Activated CD8-positive, alpha-beta memory T cell treated with anti-CD3 and anti-CD28 coated beads for 24 hours (primary cell): ENCODE data around the gene KRT79.
"Not testable (repeated sequence)": the region's sequence is repeated elsewhere in the genome, so short reads cannot be mapped to it uniquely, and the experiment has no call there.

ENCODE experiments used
- DNase-seq: peaks from one replicate; pipeline ENCODE4 v3.0.0-alpha.2; 2020

Gene KRT79

DNA sequence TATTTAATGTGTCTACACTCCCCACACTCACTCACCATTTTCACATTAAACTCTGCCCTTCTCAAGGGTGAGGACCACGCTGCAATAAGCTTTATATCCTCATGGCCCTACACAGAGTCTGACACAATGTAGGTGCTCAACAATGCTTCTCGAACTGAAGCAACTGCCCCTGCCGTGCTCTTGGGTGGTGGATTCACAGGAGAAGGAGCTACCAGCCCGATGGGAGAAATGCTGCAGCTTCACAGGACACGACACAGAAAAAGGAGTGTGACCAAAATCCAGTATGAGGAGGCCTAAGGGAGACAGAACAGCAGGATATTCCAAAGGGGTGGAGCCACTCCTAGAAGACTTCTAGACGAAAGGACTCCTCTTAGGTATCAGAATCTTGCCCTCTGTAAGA is 31.7 kb downstream of the KRT79 start:
- no peak for DNase-seq

DNA sequence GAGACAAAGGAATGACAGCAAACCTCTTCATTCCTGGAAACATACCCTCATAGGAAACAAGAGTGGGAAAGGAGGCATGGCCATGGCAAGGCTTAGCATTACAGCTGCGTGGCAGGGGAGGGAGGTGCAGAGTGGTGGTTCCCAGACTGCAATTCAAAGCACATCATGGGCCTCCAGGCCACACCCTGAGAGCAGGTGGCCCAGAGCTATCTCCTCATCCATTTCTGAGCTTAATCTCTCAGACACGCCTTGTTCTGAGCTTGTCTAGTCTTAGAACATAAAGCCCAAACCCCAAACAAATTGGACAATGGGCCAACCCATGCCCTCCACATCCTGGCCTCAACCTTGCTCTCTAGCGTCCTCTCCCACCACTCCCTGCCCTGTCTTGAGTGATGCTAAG is 32.3 kb downstream of the KRT79 start:
- no peak for DNase-seq

DNA sequence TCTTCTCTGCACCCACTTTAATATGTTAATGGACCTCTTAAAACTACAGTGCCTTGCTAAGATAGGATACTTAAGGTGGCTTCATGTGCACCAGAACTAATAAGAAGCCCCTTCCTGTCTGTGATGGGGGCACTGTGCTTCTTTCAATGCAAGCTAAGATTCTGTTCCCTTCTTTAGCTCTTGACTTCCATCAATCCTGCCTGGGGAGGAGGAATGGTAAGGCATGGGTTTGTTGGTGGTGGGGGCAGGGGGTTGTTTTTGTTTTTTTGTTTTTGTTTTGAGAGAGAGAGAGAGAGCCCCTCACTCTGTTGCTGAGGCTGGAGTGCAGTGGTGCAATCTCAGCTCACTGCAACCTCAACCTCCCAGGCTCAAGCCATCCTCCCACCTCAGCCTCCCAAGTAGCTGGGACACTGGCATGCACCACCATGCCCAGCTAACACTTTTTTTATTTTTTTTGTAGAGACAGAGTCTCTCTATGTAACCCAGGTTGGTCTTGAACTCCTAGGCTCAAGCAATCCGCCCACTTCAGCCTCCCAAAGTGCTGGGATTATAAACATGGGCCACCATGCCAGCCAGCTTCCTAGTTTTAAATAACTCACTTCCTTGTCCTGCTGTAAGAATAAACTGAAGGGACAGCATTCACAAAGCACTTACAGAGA is 33.7 kb downstream of the KRT79 start:
- DNase-seq: no peak

DNA sequence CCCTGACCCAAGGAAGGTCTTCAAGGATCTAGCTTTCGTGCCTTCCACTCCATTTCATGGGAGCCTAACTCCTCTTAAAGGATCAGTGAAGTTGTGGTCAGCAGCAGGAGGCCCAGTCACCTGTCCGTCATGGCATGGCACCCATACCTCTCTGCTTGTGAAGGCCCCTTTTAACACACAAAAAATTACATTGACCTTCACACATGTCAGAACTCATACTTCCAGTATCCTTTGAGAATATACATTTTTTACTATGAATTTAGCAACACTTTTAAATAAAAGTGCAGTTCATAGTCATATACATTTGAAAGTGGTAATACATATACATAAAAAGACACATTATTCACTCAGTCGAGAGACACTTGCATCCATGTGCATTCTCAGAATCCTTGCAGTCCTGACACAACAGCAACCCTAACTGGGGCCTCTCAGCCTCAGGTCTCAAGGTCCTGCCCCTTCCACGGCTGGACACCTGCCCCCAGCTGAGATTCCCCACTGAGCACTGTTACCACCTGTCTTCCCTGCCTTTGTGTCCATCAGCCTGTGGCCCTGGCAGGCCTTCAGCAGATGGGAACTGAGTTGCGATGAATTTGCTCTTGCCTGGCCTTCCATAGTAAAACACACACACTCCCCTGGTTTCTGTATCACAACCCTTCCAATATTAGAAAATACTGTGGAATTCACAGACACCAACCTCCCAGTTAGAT is 34.5 kb downstream of the KRT79 start:
- no peak for DNase-seq

DNA sequence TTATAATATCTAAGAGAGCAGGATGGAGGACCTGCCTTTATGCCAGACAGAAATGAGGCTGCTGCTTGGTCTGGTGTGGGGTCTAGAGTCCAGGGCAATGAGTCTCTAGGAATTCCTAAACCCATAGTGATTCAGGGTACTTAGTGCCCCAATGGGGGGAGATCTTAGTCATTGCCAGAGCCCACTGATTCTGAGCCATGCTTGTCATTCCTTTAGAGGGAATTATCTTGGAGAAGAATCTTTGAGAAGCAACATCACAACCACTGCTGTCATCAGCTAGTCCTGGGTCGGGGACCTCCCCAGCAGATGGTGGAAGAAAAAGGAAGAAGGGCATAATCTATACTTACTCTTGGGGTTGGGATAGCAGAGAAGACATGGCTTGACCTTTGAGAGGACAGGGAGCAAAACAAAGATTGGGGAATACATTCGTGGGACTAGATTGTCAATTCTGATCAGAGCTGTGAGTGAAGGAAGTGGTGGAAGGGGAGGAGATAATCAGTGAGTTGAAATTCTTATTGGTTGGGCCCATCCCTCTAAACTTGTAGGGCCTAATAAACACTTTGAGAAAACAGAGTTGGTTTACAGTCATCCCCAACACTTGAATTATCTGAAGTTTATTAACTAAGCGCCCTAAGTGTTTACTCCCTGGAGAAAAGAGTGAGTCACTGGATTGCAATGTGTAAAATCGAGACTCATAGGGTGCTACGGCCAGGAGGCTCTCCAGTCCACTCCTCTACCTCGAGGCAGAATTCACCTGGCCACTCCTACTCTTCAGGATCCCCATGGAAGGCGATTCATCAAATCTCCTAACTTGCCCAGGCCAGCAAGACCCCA is 35.2 kb downstream of the KRT79 start:
- no peak for DNase-seq

DNA sequence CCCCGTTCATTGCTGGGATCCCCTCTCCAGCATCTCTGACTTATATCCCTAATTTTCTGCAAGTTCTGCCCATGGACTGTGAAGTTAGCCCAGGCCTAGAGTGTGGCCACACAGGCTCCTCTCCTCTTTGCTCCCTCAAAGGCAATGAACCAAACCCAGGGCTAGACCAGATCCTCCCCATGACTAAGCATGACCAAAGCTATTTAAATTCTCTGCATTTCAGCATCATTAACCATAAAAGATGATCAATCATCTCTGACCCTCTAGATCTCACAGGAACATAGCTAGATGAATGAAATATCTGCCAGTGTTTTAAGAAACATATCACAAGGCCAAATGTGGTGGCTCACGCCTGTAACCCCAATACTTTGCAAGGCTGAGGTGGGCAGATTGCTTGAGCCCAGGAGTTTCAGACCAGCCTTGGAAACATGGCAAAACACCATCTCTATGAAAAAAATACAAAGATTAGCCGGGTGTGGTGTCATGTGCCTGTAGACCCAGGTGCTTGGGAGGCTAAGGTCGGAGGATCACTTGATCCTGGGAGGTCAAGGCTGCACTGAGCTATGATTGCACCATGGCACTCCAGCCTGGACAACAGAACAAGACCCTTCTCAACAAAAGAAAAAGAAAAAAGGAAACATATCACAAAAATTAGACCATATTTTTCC is 36.0 kb downstream of the KRT79 start:
- no peak for DNase-seq

DNA sequence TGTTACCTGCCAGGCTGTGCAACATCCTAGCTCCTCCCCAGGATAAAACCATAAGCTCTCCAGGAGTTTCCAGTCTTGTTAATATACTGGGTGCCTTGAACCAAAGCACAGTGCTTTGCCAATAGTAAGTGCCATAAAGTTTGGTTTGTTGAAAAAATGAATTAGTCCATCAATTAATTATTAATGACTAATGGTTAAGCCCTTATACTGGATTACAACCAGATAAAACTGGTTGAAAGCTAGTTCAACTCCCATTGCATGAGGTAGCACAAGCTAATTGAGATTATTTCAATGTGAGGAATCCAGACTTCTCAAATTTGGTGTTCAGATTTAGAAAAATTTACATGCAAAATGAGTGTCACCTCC is 36.6 kb downstream of the KRT79 start:
- DNase-seq: no peak

DNA sequence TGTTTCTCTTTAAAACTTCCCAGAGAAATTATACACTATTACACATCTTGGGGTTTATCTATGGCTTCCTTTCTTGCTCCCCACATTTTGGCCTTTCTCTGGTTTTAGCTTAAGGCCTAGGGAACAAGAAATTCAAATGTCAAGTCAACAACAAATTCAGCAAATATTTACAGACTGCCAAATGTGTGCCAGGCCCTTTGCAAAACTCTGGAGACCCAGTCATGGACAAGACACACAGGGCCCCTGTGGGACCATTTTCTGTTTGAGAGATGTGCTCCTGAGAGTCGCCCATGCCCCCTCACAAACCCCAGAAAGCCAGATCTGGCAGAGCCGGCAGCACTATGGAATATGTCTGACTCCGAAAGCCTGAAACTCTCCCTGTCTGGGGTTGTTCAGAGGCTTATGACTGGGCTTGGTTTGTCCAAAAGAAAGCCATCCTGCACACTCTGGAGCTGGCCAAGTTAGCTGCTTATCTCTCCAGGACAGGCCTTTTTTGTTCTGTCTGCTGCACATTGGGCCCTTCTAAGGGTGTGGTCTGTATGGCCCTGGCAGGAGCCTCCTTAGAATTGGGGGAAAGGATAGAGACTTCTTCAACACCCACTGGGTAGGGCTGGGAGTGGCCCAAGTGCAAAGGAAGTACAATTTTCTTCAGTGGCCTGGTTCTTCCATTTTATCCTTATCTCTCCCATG is 37.1 kb downstream of the KRT79 start:
- DNase-seq: no peak

DNA sequence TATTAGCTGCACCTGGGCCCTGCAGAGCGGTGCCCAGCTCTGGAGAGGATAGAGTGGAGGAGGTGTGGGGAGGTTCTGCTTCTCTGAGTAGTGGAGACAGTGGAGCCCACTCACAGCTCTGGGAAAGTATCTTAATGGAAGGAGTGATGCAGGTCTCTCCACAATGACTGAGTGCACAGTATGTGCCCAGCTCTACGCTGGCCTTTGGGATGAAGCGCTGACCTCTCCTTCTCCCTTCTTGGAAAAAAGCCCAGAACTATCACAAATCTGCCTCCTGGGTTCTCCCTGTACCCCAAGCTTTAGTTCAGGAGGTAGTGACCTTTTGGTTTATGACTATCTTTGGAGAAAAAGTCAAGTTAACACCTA is 37.7 kb downstream of the KRT79 start:
- no peak for DNase-seq

DNA sequence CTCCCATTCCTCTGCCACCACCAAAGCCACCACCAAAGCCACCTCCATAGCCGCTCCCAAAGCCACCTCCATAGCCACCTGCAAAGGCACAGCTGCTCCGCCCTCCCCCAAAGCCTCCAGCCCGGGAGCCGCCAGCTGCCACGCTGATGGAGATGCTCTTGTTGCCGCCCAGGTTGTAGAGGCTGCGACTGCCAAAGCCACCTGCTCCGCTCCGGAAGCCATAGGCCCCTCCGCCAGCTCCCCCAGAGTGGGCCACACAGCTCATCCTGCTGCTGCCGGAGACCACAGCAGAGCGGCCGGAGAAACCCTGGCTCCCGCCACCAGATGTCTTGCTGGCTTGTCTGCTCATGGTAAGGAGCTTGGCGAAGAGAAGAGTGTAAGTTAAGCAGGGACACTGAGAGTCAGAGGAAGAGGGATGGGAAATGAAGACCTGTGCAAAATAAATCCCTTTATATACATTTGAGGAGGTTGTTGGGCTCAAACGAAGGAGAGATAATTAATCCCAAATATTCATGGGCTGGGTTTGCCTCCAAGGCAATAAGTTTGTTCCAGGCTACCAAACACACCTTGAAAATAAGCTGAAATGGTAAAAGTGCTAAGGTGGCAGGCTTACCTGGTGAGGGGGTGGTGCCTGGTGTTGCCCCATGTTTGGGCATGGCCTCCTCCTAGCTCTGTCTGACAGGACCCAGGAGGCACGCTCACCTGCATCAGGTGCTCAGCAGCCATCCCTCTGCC is 38.2 kb downstream of the KRT79 start, which contains the start of gene KRT3:
TSS of gene KRT3 (minus strand) at position 424 of the 735 bp plus-strand sequence. CDS start at position 349, 75 bp downstream.
- no peak for DNase-seq

DNA sequence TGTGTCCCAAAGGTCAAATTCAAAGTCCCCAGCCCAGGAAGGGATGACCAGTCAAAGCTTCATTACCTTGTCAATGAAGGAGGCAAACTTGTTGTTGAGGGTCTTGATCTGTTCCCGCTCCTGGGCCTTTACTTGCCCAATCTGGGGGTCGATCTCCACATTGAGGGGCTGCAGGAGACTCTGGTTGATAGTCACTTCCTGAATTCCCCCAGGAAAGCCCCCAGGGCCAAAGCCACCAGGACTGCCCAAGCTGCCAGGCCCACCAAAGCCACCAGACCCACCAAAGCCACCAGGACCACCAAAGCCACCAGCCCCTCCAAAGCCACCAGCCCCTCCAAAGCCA is 38.8 kb downstream of the KRT79 start:
- not testable (repeated sequence) for DNase-seq

DNA sequence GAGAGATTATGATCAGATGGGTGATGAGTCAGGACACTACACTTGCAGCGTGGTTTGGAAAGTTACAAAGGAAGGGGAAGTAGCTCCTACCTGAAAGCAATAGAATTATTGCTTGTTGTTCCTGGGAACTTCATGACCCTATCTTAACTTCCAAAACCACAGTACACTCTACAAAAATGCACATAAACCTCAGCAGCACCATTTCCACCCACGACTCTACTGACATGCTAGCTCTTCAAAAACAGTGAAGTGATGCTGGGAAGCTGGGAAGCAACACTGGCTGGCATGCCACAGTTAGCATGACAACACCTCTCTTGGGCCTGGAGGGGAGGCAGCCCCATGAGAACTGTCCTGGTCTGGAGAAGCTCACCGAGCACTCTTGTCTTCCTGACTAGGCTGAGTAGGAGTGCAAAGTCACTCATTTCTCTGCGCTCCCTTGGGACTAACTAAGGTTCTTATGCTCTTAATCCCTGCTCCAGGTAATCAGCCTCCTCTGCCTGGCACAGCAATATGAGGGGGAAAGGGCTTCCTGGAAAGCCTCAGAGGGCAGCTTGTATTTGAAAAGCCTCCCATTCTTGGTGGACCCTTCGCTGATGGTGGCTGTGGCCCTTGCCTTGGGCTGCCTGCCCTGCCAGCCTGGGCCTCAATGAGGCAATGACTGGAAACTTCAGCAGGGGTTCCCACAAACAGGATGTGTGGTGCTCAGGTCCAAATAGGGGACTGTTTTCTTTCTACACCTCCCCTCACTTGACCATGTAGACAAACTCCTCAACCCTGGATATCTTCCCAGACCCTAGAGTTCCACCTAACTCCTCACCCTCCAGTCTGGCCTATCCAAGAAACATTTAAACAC is 39.4 kb downstream of the KRT79 start:
- DNase-seq: no peak

DNA sequence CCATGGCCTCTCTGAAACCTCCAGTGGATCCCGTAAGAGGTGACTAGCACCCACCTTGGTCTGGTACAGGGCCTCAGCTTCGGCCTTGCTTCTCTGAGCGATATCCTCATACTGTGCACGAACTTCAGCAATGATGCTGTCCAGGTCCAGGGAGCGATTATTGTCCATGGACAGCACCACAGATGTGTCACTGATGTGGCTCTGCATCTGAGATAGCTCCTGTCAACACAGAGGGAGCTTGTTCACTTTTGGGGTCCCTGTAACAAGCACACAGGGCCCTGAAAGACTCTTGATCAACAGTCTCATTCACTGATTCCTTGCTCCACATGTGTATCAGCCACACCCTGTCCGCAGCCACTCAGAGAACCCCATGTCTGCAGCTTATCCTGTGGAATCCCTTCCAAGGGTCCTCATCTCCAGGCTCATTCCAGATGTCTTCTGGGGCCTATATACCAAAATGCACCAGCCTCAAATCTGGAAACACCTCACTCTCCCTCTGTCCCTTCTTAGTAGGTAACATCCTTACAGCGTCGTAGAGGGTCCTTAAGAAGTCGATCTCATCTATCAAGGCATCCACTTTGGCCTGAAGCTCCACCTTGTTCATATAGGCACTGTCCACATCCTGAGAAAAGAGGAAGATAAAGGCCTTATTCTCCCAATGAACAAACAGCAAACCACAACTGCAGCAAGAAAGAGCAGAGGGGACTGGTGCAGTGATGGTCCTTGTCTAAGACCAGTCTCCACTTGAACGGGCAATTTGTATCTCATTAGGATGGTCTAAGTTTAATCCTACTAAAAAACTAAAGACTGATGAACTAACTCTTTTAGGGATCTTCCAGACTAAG is 41.7 kb downstream of the KRT79 start:
- DNase-seq: no peak

DNA sequence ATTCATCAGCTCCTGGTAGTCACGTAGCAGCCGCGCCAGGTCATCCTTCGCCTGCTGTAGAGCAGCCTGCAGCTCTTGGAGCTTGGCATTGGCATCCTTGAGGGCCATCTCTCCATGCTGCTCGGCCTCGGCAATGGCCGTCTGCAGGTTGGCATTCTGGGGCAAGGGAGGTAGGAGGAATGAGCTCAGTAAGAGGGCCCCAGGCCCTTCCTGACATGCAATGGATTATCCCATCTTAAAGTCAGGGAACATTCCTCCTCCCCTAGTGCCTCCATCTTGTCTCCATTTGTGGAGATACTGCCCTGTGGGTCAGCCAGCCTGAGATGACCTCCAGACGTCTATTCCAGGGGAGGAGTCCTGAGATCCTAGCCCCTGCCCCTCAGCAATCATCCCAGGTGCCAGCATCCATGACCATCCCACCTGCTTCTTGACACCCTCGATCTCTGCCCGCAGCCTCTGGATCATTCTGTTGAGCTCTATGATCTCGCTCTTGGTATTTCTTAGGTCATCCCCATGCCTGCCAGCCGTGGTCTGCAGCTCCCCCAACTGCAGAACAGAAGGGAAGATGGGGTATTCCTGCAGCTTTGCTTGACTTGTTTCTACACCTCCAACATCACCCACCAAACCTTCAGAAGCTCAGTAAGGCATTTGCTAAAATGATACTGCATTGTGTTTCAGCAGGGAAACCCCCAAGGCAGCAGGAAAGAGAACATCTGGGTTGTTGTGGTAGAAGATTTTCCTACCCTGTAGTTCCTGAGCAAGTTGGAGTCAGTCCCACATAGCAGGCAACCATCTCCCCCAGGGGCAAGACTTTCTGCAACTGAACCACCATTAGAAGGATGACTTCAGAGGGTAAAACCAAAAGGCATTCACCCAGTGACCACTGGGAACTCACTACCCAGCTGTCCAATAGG is 42.6 kb downstream of the KRT79 start:
- no peak for DNase-seq

DNA sequence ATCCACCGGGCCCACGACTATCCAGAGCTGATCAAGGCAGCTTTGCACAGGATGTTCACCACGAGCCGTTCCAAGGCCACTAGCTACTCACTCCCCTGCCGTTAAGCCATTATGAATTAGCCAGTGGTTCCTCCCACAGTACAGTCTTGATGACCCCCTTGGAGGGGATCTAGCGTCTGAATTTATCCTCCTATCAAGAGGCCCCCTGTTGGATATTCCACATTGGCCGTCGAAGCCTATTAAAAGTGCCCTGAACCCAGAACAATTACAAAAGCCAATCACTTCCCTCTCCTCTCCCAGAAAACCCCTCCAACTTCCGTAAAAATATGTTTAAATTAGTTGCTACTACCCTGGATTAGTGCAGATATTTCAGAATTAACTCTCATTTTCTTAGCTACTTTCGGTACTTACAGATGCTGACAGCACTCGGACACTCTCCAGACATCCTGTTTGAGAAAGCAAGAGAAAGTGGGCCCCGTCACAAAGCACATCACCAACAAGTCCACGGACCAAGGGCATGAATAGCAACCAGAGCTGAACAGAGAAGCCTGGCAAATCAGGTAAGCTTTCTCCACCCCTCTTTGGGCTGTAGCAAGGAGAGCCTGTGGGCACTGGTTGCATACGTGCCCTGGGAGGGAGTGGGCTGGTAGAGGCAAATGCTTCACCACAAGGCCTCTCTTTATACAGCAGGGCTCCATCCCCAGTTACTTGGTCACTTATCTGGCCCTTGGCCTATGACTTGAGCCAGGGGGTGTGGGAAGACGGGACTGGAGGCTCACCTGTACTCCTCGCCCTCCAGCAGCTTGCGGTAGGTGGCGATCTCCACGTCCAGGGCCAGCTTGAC is 43.5 kb downstream of the KRT79 start:
- DNase-seq: no peak

DNA sequence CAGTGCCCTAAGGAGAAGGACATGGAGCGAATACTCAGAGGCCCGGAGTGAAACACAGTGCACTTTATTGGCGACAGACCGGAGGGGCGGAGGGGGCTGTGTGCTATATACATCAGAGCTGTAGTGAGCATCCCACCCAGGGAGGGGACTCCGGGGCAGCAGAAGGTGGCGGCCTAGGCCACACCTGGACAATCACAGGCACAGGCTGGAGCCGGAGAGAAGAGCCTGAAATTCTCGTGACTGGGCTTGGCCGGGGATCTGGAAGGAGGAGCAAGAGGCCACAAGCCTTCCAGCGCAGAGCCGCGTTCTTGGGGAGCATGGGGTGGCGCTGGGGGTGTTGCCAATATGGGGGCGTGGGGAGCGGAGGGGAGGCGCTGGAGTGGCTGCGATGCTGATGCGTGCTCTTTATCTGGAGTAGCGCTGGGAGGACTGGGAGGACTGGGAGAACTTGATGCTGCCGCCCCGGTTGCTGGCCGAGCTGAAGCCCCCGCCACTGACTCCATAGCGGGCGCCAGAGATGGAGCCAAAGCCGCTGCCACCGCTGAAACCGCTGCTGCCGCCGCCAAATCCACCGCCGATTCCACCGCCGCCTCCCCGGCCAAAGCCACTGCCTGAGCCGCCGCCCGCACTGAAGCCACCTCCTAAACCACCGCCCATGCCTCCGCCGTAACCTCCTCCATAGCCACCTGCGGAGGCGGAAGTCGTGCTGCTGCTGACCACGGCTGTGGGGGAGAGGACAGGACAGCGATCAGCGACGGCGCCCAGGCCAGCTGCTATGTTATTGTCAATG is 44.3 kb downstream of the KRT79 start:
- no peak for DNase-seq
